ENCODE measurements around the gene NEK3. TPM values are rescaled to one million over a fixed set of nuclear protein-coding genes. Genes with fewer than 3 reads are reported as not detected.
"Not testable (repeated sequence)": the region's sequence is repeated elsewhere in the genome, so short reads cannot be mapped to it uniquely, and the experiment has no call there.

The NEK3 gene
- total and polyA plus RNA-seq, 12 donors = 3.0 to 56.4 (median 9.7) TPM

DNA sequence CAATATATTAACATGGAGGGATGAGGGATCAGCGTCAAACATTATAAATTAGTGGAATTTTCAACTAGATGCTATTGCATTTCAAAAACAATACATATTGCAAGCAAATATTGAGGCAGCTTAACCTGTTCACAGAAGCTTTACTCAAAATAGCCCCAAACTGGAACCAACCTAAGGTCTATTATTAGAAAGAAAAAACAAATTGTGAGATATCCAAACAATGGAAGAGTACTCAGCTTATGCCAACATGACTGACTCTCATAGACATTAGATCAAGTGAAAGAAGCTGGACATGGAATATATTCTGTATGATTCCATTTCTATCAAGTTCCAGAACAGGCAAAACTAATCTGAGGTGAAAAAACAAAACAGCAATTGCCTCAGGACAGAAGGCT, 27.6 kb upstream of the NEK3 start:
- no peaks in the 10 kb centered on the region for H3K4me1 ChIP-seq (replicated peaks in 1 of 2)
- no peak overlapping the region for H3K4me3 ChIP-seq
- DNase-seq = no peak
- H3K9me3 ChIP-seq (replicated peaks in 1 of 3) = no peaks in the 10 kb centered on the region
- H3K27ac ChIP-seq = peak overlapping the region in 1 of 5 donors; percentile 52
- intact Hi-C loops (cut with DNase I) = no loop called here
- H3K36me3 ChIP-seq (replicated peaks in 1 of 2) = peaks cover 0 to 25% of the 10 kb centered on the region in 2 donors
- TF ChIP-seq CTCF (IDR thresholded peaks at IDR 0.05) (no peak), POLR2A (IDR thresholded peaks at IDR 0.05) (no peak)
- H3K27me3 ChIP-seq = no peaks in the 10 kb centered on the region
- WGBS, 4 donors = 93 to 100% (median 96%) methylated on average over 1 of the region's 1 CpG

DNA sequence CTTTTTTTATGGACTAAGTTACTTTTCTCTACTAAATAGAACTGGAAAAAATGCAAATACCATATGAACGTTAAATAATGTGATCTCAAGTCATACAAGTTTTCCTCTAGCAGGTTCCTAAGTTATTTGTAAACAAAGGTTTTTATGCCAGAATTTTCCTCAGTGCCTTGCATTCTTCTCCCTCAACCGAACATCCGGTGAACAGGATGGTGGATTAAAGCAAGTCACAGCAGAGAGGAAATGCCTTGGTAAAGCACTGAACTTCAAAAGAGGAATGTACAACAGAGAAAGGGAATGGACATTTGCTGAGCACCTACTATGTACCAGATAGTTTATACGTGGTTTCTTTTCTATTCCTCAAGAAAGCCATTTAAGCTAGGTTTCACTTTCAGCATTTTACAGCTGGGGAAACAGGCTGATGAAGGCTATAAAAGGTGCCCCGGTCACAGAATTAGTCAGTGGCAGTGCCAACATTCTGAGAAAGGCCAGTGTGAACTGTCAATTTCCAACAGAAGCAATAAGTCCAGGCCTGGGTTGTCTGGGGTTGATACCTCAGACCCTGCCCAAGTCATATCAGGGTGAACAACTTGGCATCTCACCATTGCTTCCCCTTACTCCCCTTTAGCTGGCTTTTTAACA, 22.0 kb upstream of the NEK3 start:
- H3K9me3 ChIP-seq (replicated peaks in 1 of 3); H3K27me3 ChIP-seq; H3K27ac ChIP-seq; H3K4me3 ChIP-seq; H3K4me1 ChIP-seq (replicated peaks in 1 of 2); DNase-seq; intact Hi-C loops (cut with DNase I): not testable (repeated sequence)
- 67 to 81% (median 71%) methylated on average over 4 to 5 of the region's 5 CpGs for WGBS, 4 donors
- H3K36me3 ChIP-seq (replicated peaks in 1 of 2) = peaks cover 0 to 36% of the 10 kb centered on the region in 2 donors

GRCh38 chr13:52179925-52180324, 20.5 kb upstream of the NEK3 start:
- intact Hi-C loops (cut with DNase I) = no loop called here
- Histone ChIP-seq H3K36me3 (replicated peaks in 1 of 2) (peaks cover 0 to 25% of the 10 kb centered on the region in 2 donors), H3K27ac (no peak overlapping the region), H3K4me1 (replicated peaks in 1 of 2) (no peaks in the 10 kb centered on the region), H3K27me3 (no peaks in the 10 kb centered on the region), H3K4me3 (no peak overlapping the region), H3K9me3 (replicated peaks in 1 of 3) (no peaks in the 10 kb centered on the region)
- DNase-seq = no peak
- TF ChIP-seq POLR2A (IDR thresholded peaks at IDR 0.05) = no peak
- no peak for TF ChIP-seq CTCF (IDR thresholded peaks at IDR 0.05)
- WGBS, 4 donors = 63 to 74% (median 66%) methylated on average over 2 of the region's 2 CpGs

DNA sequence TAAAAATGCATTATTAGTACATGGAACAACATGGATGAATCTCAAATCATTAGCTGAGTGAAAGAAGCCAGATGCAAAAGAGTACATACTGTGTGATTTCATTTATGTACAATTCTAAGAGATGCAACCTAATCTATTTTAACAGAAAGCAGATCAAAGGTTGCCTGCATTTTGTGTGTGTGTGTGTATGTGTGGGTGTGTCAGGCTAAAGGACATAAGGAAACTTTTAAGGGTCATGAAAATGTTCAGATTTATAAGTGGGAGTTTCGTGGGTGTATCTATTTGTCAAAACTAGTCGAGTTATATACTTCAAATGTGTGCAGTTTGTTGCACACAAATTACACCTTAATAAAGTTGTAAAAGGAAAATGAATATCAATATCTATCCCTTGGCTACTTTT, 17.9 kb upstream of the NEK3 start:
- H3K36me3 ChIP-seq (replicated peaks in 1 of 2) = peaks cover 0 to 11% of the 10 kb centered on the region in 2 donors

GRCh38 chr13:52173970-52174369, 14.6 kb upstream of the NEK3 start:
- H3K4me1 ChIP-seq (replicated peaks in 1 of 2); intact Hi-C loops (cut with DNase I); DNase-seq; H3K4me3 ChIP-seq; H3K27me3 ChIP-seq; H3K9me3 ChIP-seq (replicated peaks in 1 of 3): not testable (repeated sequence)
- Histone ChIP-seq H3K36me3 (replicated peaks in 1 of 2) (peaks cover 0 to 19% of the 10 kb centered on the region in 2 donors), H3K27ac (peak overlapping the region in 1 of 5 donors; percentile 20)
- WGBS, 4 donors = 75 to 85% (median 80%) methylated on average over 6 of the region's 6 CpGs

More for the DNA sequence above, 17.9 kb upstream of the NEK3 start:
- 84 to 100% (median 90%) methylated on average over 2 of the region's 2 CpGs for WGBS, 4 donors
- H3K9me3 ChIP-seq (replicated peaks in 1 of 3) = no peaks in the 10 kb centered on the region
- no peak for TF ChIP-seq CTCF (IDR thresholded peaks at IDR 0.05)
- no peaks in the 10 kb centered on the region for H3K27me3 ChIP-seq
- intact Hi-C loops (cut with DNase I) = no loop called here
- H3K27ac ChIP-seq = no peak overlapping the region
- no peaks in the 10 kb centered on the region for H3K4me1 ChIP-seq (replicated peaks in 1 of 2)
- no peak overlapping the region for H3K4me3 ChIP-seq
- no peak for DNase-seq

Data from adrenal gland (tissue), 12 donors.